Esophagus muscularis mucosa (tissue), 4 donors: ENCODE measurements around the gene DNAAF5.

Experiments
- CTCF ChIP-seq, 3 experiments: fragments of 200-600 bp in 2 of 3; fragments of 450-650 bp in 1 of 3; sonication (generic) in 2 of 3; IDR thresholded peaks; one replicate each; pipeline ENCODE4 v1.5.1; 2017 to 2019; ENCODE audit warnings: antibody characterized with exemption in 3 of 3, mild to moderate bottlenecking in 2 of 3, moderate library complexity in 1 of 3
- EP300 ChIP-seq: sonication (generic); formaldehyde crosslinking; IDR thresholded peaks from one replicate; pipeline ENCODE4 v1.6.1; 2017; ENCODE audit warnings: antibody characterized with exemption
- POLR2A ChIP-seq: fragments of 450-650 bp; IDR thresholded peaks from one replicate; pipeline ENCODE4 v1.6.1; 2017; ENCODE audit warnings: antibody characterized with exemption, moderate library complexity, mild to moderate bottlenecking, low read depth
- POLR2AphosphoS5 ChIP-seq, 2 donors: sonication (generic); formaldehyde crosslinking; IDR thresholded peaks; one replicate each; pipeline ENCODE4 v1.6.1; 2017; ENCODE audit warnings: antibody characterized with exemption in 2 of 2

DNA sequence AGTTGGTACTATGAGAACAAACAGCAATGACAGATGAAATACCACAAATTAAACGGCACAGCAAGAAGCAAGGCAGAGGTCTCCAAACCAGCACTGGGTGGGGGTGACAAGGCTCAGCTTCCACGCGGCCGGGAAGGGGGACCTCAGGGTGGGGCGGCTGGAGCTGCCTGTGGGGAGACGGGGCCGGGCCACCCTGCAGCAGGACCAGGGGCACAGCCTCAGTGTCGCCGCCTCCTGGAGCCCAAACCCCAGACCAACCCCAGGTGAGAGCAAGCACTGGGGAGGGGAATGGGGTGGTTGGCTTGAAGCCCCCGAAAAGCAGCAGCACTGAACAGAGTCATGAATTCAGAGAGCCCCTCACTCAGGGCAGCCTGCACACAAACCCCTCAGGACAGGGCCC is 49.9 kb downstream of the DNAAF5 start:
- TF ChIP-seq CTCF (IDR thresholded peaks at IDR 0.05) (no peak), EP300 (no peak), POLR2A (no peak), POLR2AphosphoS5 (IDR thresholded peaks at IDR 0.05) (no peak)
